PC-9 (cell line): Measurements from ENCODE around the gene EGFR. TPM values are rescaled to one million over a fixed set of nuclear protein-coding genes. Genes with fewer than 3 reads are reported as not detected.
"Not testable (repeated sequence)": the region's sequence is repeated elsewhere in the genome, so short reads cannot be mapped to it uniquely, and the experiment has no call there.

Source experiments
- BruUV-seq: library from RNA; stranded (reverse); fragments of 400-500 nt; replicated peaks from 2 replicates; lab custom pipeline; 2021; lab: Mats Ljungman, UMichigan
- CTCF ChIA-PET: fragments of 300-600 bp; sonication (Branson Sonifier 250); formaldehyde crosslinking; loops from one replicate; lab custom pipeline; 2022; ENCODE audit warnings: antibody characterized with exemption; lab: Charles Lee
- POLR2A ChIA-PET: fragments of 300-600 bp; sonication (Branson Sonifier 250); formaldehyde crosslinking; loops from one replicate; lab custom pipeline; 2022; ENCODE audit warnings: antibody characterized with exemption; ENCODE audit not compliant: unreplicated experiment; lab: Charles Lee
- DNase-seq, 2 experiments: peaks; one replicate each; pipeline versions ENCODE4 v3.0.0 to v3.0.0-alpha.2; 2015 to 2022; ENCODE audit warnings: mixed read lengths in 1 of 2
- H2AFZ ChIP-seq: fragments of 200-600 bp; sonication (generic); 2 replicates; pipeline ENCODE4 v1.8.1; 2017; ENCODE audit warnings: antibody characterized with exemption
- H3F3A ChIP-seq: fragments of 200-600 bp; sonication (generic); 2 replicates; pipeline ENCODE4 v1.8.1; 2017; ENCODE audit warnings: antibody characterized with exemption, mild to moderate bottlenecking, low read depth; ENCODE audit not compliant: insufficient read depth
- H3K27ac ChIP-seq: fragments of 200-600 bp; sonication (generic); 2 replicates; pipeline ENCODE4 v1.6.1; 2016; ENCODE audit warnings: mixed run types
- H3K27me3 ChIP-seq: fragments of 200-600 bp; sonication (generic); 2 replicates; pipeline ENCODE4 v1.6.1; 2016; ENCODE audit warnings: low read depth, mixed run types; ENCODE audit not compliant: insufficient read depth
- H3K36me3 ChIP-seq: fragments of 200-600 bp; sonication (generic); 2 replicates; pipeline ENCODE4 v1.6.1; 2016; ENCODE audit warnings: low read depth, mixed run types
- H3K4me1 ChIP-seq: fragments of 200-600 bp; sonication (generic); replicated peaks from 2 replicates; pipeline ENCODE4 v1.6.1; 2016; ENCODE audit warnings: mixed run types; ENCODE audit not compliant: insufficient read depth
- H3K4me2 ChIP-seq: fragments of 200-600 bp; sonication (generic); 2 replicates; pipeline ENCODE4 v1.6.1; 2017; ENCODE audit warnings: mixed run types
- H3K4me3 ChIP-seq: fragments of 200-600 bp; sonication (generic); 2 replicates; pipeline ENCODE4 v1.6.1; 2016; ENCODE audit warnings: mixed run types
- H3K79me2 ChIP-seq: fragments of 200-600 bp; sonication (generic); 2 replicates; pipeline ENCODE4 v1.6.1; 2017; ENCODE audit warnings: low read depth, mixed run types
- H3K9me2 ChIP-seq: fragments of 200-600 bp; sonication (generic); 2 replicates; pipeline ENCODE4 v1.8.1; 2017; ENCODE audit warnings: mild to moderate bottlenecking; ENCODE audit not compliant: insufficient read depth
- H3K9me3 ChIP-seq: fragments of 200-600 bp; sonication (generic); 2 replicates; pipeline ENCODE4 v1.8.1; 2016; ENCODE audit warnings: low read depth; ENCODE audit not compliant: insufficient read depth
- H4K20me1 ChIP-seq: fragments of 200-600 bp; sonication (generic); 2 replicates; pipeline ENCODE4 v1.8.1; 2017; ENCODE audit not compliant: insufficient read depth
- EZH2 ChIP-seq: fragments of 200-600 bp; sonication (generic); IDR thresholded peaks from 2 replicates; pipeline ENCODE4 v1.8.0; 2017; ENCODE audit warnings: antibody characterized with exemption, low read depth
- intact Hi-C: fragments of 100-400 bp; cut with micrococcal nuclease; formaldehyde crosslinking; loops from one replicate; pipeline ENCODE4 v1.10.0; 2022; ENCODE audit not compliant: unreplicated experiment
- total RNA-seq: library from RNA; stranded (reverse); gene quantifications from 2 replicates; pipeline ENCODE4 v1.2.3, GENCODE V29; 2021
- TF ChIP-seq, protein P1 (sequence below): fragments of 200-600 bp; sonication (generic); conservative IDR thresholded peaks from 2 replicates; pipeline ENCODE4 v1.6.1; 2017; ENCODE audit warnings: mixed run types, antibody characterized with exemption, mild to moderate bottlenecking, moderate library complexity

EGFR gene
- total RNA-seq, 1 experiment from 2014 or later: 342 TPM

DNA sequence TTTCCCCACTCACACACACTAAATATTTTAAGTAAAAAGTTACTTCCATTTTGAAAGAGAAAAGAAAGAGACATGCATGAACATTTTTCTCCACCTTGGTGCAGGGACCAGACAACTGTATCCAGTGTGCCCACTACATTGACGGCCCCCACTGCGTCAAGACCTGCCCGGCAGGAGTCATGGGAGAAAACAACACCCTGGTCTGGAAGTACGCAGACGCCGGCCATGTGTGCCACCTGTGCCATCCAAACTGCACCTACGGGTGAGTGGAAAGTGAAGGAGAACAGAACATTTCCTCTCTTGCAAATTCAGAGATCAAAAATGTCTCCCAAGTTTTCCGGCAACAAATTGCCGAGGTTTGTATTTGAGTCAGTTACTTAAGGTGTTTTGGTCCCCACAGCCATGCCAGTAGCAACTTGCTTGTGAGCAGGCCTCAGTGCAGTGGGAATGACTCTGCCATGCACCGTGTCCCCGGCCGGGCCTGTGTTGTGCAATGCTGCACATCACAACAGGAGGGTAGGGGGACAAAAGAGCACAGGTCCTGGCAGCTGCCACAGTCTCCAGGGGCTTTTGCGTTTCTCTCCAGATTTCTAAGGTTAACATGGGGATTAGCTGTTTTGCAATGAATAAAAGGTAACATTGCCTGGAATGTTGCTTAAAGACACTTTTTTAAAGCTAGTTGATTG is 146.5 kb downstream of the EGFR start:
- Histone ChIP-seq H3K9me2 (no peaks in the 10 kb centered on the region), H3K9me3 (no peaks in the 10 kb centered on the region), H3K27me3 (no peaks in the 10 kb centered on the region), H3K79me2 (peaks cover 20% of the 10 kb centered on the region), H2AFZ (no peak overlapping the region), H3K4me2 (no peak overlapping the region), H3K27ac (no peak overlapping the region), H3K4me1 (no peaks in the 10 kb centered on the region), H3K36me3 (peaks cover 86% of the 10 kb centered on the region), H3F3A (peaks cover 34% of the 10 kb centered on the region; the same call in 1 of the 2 replicates), H4K20me1 (peaks cover 13% of the 10 kb centered on the region), H3K4me3 (no peak overlapping the region)
- TF ChIP-seq, protein P1, sequence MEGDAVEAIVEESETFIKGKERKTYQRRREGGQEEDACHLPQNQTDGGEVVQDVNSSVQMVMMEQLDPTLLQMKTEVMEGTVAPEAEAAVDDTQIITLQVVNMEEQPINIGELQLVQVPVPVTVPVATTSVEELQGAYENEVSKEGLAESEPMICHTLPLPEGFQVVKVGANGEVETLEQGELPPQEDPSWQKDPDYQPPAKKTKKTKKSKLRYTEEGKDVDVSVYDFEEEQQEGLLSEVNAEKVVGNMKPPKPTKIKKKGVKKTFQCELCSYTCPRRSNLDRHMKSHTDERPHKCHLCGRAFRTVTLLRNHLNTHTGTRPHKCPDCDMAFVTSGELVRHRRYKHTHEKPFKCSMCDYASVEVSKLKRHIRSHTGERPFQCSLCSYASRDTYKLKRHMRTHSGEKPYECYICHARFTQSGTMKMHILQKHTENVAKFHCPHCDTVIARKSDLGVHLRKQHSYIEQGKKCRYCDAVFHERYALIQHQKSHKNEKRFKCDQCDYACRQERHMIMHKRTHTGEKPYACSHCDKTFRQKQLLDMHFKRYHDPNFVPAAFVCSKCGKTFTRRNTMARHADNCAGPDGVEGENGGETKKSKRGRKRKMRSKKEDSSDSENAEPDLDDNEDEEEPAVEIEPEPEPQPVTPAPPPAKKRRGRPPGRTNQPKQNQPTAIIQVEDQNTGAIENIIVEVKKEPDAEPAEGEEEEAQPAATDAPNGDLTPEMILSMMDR: no peak
- no peak for TF ChIP-seq EZH2
- DNase-seq: no peak
- CTCF ChIA-PET: no interaction called here
- intact Hi-C loops: no loop called here
- POLR2A ChIA-PET: no interaction called here
- no TSS peak for BruUV-seq

DNA sequence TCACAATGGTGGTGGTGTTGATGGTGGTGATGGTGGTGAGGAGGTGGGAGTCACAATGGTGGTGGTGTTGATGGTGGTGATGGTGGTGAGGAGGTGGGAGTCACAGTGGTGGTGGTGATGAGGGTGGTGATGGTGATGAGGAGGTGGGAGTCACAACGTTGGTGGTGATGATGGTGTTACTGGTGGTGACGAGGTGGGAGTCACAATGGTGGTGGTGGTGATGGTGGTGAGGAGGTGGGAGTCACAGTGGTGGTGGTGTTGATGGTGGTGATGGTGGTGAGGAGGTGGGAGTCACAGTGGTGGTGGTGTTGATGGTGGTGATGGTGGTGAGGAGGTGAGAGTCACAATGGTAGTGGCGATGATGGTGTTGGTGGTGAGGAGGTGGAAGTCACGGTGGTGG is 148.5 kb downstream of the EGFR start:
- H3K4me3 ChIP-seq, H3K27ac ChIP-seq, H2AFZ ChIP-seq, intact Hi-C loops, H3K4me1 ChIP-seq, H3K4me2 ChIP-seq, CTCF ChIA-PET, DNase-seq, BruUV-seq, H3K9me2 ChIP-seq, H3K9me3 ChIP-seq, H3K27me3 ChIP-seq: not testable (repeated sequence)
- H3K79me2 ChIP-seq: peaks cover 20% of the 10 kb centered on the region
- H3K36me3 ChIP-seq: peaks cover 86% of the 10 kb centered on the region
- POLR2A ChIA-PET: interaction anchor here (0.5 kb wide), 1 partner anchor 898 kb away, joined by 5 read pairs; no protein-coding TSS in a partner anchor
- peaks cover 31% of the 10 kb centered on the region; the same call in 1 of the 2 replicates for H3F3A ChIP-seq
- H4K20me1 ChIP-seq: peaks cover 13% of the 10 kb centered on the region

DNA sequence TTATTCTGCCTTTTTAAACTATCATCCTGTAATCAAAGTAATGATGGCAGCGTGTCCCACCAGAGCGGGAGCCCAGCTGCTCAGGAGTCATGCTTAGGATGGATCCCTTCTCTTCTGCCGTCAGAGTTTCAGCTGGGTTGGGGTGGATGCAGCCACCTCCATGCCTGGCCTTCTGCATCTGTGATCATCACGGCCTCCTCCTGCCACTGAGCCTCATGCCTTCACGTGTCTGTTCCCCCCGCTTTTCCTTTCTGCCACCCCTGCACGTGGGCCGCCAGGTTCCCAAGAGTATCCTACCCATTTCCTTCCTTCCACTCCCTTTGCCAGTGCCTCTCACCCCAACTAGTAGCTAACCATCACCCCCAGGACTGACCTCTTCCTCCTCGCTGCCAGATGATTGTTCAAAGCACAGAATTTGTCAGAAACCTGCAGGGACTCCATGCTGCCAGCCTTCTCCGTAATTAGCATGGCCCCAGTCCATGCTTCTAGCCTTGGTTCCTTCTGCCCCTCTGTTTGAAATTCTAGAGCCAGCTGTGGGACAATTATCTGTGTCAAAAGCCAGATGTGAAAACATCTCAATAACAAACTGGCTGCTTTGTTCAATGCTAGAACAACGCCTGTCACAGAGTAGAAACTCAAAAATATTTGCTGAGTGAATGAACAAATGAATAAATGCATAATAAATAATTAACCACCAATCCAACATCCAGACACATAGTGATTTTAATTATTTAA is 151.7 kb downstream of the EGFR start:
- Histone ChIP-seq H3K4me2 (no peak overlapping the region), H4K20me1 (peaks cover 13% of the 10 kb centered on the region), H3K79me2 (peaks cover 8% of the 10 kb centered on the region; the same call in 1 of the 2 replicates), H3K4me1 (no peaks in the 10 kb centered on the region), H3K27me3 (no peaks in the 10 kb centered on the region), H3K36me3 (peaks cover 86% of the 10 kb centered on the region), H3K9me3 (no peaks in the 10 kb centered on the region), H3K27ac (no peak overlapping the region), H2AFZ (no peak overlapping the region), H3K9me2 (no peaks in the 10 kb centered on the region), H3F3A (peaks cover 35% of the 10 kb centered on the region; the same call in 1 of the 2 replicates), H3K4me3 (no peak overlapping the region)
- TF ChIP-seq EZH2: no peak
- TF ChIP-seq, protein P1: no peak
- DNase-seq: no peak
- ChIA-PET POLR2A (no interaction called here), CTCF (no interaction called here)
- no TSS peak for BruUV-seq
- intact Hi-C loops: no loop called here
